HUDEP-2 (cell line): ENCODE measurements around the gene INHBB.

Experiments used
- DNase-seq, 76 experiments: peaks; one replicate each; lab custom pipeline; 2025; ENCODE audit not compliant: unreplicated experiment in 76 of 76; lab: John Stamatoyannopoulos, UW

Gene INHBB

DNA sequence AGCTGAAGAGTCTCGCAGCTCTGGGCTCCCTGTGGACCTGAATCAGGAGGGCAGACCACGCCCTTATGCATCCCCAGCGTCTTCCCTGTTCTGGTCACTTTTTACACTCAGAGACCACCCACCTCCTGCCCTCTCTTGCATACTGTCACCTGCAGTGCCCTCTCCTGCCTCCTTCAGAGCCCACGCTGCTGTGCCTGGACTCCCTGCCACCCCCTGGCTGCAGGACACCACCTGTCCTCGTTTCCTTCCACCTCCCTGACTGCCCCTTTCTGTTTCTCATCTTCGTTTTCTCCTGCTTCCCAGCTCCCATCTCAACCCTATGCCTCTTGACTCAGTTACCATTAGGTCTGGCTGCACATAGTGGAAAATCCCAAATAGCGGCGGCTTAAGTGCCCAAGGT is 9.2 kb upstream of the INHBB start:
- DNase-seq = no peak

DNA sequence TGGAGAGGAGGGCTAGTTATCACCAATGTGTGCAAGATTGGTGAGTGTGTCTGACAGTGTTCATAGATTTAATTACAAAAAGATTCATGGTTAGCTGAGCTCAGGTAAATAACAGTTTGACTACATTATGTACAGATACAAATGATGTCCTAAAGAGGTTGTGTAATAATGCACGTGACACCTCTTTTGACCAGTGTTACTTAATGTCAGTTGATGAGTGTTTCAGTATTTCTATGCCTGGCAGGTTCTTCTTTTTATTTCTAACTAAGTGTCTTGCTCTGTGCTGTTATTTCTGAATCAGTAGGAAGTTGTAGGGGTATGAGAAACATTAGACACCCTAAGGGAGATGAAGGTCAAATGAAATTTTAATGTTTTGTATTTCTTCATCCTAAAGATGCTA is 7.9 kb upstream of the INHBB start:
- no peak for DNase-seq

DNA sequence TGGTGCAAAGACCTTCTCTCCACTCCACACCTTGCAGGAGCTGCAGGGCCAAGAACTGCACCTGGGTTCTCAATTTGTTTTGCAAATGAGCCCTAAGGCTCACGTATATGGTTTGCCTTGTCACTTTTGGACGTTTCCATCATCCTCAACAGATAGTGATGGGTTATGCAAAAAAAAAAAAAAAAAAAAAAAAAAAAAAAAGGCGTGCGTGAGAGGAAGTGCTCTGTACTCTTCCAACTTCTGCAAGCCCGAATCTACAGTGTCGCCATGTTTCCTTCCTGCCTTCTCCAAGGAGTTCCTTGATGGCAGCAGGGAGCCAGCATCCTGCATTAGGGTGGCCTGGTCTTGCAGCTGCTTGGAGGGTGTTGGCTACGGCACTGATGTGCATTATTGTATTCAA is 4.0 kb upstream of the INHBB start:
- DNase-seq = no peak

- DNase-seq = no peak
Observed at GRCh38 chr2:120342446-120342845, 3.5 kb upstream of the INHBB start.

- no peak for DNase-seq
Observed at GRCh38 chr2:120343100-120343432, 2.9 kb upstream of the INHBB start.

GRCh38 chr2:120343433-120344105 is 2.4 kb upstream of the INHBB start:
- DNase-seq = peak in 48 of 76 experiments; percentile 1 to 60 (median 30)

DNA sequence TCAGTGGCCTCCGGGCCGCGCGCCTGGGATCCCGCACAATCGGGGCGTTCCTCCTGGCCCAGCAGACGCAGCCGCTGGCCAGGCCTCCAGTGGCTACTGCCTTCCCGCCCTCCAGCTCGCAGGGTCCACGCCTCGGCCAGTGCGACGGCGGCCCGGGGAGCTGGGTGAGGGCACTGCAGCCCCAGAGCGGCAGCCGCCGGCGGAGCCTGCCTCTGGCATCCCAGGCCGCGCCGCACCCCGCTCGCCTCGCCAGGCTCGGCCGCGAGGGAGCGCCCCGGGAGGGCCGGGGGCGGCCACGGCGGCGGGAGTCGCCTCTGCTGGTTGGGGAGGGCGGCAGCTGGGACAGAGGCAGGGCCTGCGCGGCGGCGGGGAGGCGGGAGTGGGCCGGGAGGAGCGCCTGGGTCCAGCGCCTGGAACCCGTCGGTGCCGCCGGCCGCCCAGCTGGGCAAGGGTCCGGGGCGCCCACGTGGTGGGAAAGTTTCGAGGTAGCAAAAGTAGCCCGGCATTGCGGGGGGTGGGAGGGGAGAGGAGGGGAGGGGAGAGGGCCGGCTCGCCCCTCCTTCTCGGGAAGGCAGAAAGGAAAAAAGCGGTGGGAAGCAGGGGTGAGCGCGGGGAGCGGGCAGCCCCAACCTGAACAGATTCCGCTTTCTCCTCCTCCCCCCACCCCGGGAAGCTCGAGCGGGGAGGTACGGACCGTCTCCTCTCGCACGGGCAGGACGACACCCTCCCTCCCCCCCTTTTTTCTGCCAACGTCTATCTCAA is 1.5 kb upstream of the INHBB start:
- no peak for DNase-seq

GRCh38 chr2:120344976-120345581 is 857 bp upstream of the INHBB start:
- DNase-seq = no peak

- DNase-seq = no peak
Observed at GRCh38 chr2:120345608-120346007, 328 bp upstream of the INHBB start.

GRCh38 chr2:120346667-120347358 is 877 bp downstream of the INHBB start:
- no peak for DNase-seq

DNA sequence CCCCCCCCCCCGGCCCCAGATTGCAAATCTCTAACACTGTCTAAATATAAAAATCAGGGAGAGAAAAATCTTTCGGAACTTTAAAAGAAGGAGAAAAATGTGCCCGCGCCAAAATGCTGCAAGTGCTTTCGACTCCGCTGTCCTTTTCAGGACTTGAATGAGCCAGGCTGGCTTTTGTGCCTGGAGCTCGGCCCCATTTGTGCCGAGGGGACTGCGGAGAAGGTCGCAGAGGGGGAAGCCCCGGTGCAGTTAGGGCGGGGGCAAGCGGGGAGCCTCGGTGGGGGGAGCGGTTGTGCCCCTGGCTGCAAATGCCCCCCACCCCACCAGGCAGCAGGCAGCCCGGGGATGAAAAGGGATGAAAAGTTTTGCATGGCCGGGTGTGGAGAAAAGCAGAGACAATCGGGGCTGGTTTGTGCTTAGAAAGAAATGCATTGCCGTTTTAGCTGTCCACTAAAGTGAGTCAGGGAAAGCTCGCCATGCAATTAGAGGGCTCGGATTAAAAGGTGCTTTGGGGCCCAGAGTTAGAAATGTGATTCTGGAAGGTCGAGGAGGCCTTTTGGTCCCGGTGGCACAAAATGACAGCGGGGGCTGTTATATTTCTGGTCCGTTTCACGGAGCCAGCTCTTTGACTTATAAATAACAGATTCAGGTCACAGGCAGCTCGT is 1.6 kb downstream of the INHBB start:
- no peak for DNase-seq

DNA sequence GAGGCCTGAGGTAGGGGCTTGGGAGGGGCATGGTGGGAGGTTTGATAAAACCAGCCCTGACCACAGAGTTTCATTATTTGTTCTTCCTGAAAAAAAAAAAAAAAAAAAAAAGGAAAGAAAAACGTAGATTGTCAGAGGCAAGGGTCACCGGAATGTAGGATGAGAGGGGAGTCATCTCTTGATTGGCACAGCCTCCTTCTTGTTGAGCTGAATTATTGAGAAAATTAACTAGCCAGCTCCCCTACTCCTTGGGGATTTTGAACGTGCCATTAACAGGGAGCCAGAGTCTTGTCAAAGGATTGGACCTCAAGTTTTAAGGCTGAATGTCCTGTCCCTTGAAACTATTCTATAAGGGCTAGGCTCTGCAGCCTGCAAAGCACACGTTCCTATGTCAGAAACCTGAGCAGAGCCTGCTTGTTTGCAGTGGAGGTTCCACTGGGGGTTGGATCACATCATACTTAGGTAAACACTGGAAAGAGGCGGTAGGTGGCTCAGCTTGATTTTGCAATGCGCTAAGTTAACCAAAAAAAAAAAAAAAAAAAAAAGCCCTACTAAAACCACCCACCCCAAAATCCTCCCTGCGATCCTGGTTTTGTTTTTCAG is 2.3 kb downstream of the INHBB start:
- DNase-seq = no peak

- DNase-seq = no peak
Observed at GRCh38 chr2:120348737-120349439, 3.0 kb downstream of the INHBB start.

DNA sequence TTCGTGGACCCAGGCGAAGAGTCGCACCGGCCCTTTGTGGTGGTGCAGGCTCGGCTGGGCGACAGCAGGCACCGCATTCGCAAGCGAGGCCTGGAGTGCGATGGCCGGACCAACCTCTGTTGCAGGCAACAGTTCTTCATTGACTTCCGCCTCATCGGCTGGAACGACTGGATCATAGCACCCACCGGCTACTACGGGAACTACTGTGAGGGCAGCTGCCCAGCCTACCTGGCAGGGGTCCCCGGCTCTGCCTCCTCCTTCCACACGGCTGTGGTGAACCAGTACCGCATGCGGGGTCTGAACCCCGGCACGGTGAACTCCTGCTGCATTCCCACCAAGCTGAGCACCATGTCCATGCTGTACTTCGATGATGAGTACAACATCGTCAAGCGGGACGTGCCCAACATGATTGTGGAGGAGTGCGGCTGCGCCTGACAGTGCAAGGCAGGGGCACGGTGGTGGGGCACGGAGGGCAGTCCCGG is 3.5 kb downstream of the INHBB start:
- DNase-seq = no peak

DNA sequence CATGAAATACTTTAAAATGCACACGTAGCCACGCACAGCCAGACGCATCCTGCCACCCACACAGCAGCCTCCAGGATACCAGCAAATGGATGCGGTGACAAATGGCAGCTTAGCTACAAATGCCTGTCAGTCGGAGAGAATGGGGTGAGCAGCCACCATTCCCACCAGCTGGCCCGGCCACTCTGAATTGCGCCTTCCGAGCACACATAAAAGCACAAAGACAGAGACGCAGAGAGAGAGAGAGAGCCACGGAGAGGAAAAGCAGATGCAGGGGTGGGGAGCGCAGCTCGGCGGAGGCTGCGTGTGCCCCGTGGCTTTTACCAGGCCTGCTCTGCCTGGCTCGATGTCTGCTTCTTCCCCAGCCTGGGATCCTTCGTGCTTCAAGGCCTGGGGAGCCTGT is 4.1 kb downstream of the INHBB start:
- no peak for DNase-seq

GRCh38 chr2:120350801-120351320 is 4.9 kb downstream of the INHBB start:
- no peak for DNase-seq

GRCh38 chr2:120352696-120353590 is 7.0 kb downstream of the INHBB start:
- DNase-seq = no peak

GRCh38 chr2:120353591-120353898 is 7.6 kb downstream of the INHBB start:
- DNase-seq = no peak

GRCh38 chr2:120353931-120354330 is 8.0 kb downstream of the INHBB start:
- no peak for DNase-seq
